ENCODE results near the gene KAT2A. TPM values are rescaled to one million over a fixed set of nuclear protein-coding genes. Genes with fewer than 3 reads are reported as not detected.

KAT2A gene
- total and polyA plus RNA-seq, 9 donors: 27.1 to 77.5 (median 57.9) TPM

GRCh38 chr17:42081516-42082129 lies 39.5 kb downstream of the KAT2A start:
- H3K9me3 ChIP-seq: no peaks in the 10 kb centered on the region
- intact Hi-C loops (cut with DNase I): no loop called here
- no peaks in the 10 kb centered on the region for H3K36me3 ChIP-seq
- H3K27me3 ChIP-seq: no peaks in the 10 kb centered on the region
- TF ChIP-seq EP300 (IDR thresholded peaks at IDR 0.05) (no peak), POLR2A (IDR thresholded peaks at IDR 0.05) (no peak), CTCF (IDR thresholded peaks at IDR 0.05) (no peak)
- H3K4me3 ChIP-seq: no peak overlapping the region
- no peaks in the 10 kb centered on the region for H3K4me1 ChIP-seq (ENCODE audit: insufficient read depth)
- no peak for DNase-seq
- WGBS, 3 donors: 88 to 90% (median 89%) methylated on average over 9 of the region's 9 CpGs
- H3K27ac ChIP-seq: no peak overlapping the region

- WGBS, 3 donors: 72 to 82% (median 81%) methylated on average over 2 of the region's 2 CpGs
- Histone ChIP-seq H3K4me1 (ENCODE audit: insufficient read depth) (no peaks in the 10 kb centered on the region), H3K36me3 (no peaks in the 10 kb centered on the region), H3K27ac (no peak overlapping the region), H3K27me3 (no peaks in the 10 kb centered on the region), H3K4me3 (no peak overlapping the region), H3K9me3 (no peaks in the 10 kb centered on the region)
- no peak for DNase-seq
- intact Hi-C loops (cut with DNase I): no loop called here
- no peak for TF ChIP-seq POLR2A (IDR thresholded peaks at IDR 0.05)
- TF ChIP-seq EP300 (IDR thresholded peaks at IDR 0.05): no peak
- TF ChIP-seq CTCF (IDR thresholded peaks at IDR 0.05): no peak
These were observed 41.6 kb downstream of the KAT2A start for GRCh38 chr17:42079541-42079940.

GRCh38 chr17:42078396-42079043 lies 42.6 kb downstream of the KAT2A start:
- H3K4me3 ChIP-seq: no peak overlapping the region
- H3K4me1 ChIP-seq (ENCODE audit: insufficient read depth): no peaks in the 10 kb centered on the region
- H3K27ac ChIP-seq: no peak overlapping the region
- no peak for TF ChIP-seq CTCF (IDR thresholded peaks at IDR 0.05)
- TF ChIP-seq POLR2A (IDR thresholded peaks at IDR 0.05): no peak
- no peak for TF ChIP-seq EP300 (IDR thresholded peaks at IDR 0.05)
- 63 to 69% (median 66%) methylated on average over 8 of the region's 8 CpGs for WGBS, 3 donors
- intact Hi-C loops (cut with DNase I): no loop called here
- H3K27me3 ChIP-seq: no peaks in the 10 kb centered on the region
- no peaks in the 10 kb centered on the region for H3K9me3 ChIP-seq
- no peaks in the 10 kb centered on the region for H3K36me3 ChIP-seq
- no peak for DNase-seq

- TF ChIP-seq CTCF (IDR thresholded peaks at IDR 0.05): no peak
- TF ChIP-seq EP300 (IDR thresholded peaks at IDR 0.05): no peak
- TF ChIP-seq POLR2A (IDR thresholded peaks at IDR 0.05): no peak
- Histone ChIP-seq H3K9me3 (no peaks in the 10 kb centered on the region), H3K4me3 (no peak overlapping the region), H3K27me3 (no peaks in the 10 kb centered on the region), H3K4me1 (ENCODE audit: insufficient read depth) (no peaks in the 10 kb centered on the region), H3K36me3 (no peaks in the 10 kb centered on the region), H3K27ac (no peak overlapping the region)
- no peak for DNase-seq
- intact Hi-C loops (cut with DNase I): no loop called here
- WGBS, 3 donors: 91 to 95% (median 93%) methylated on average over 5 of the region's 5 CpGs
These were observed 43.4 kb downstream of the KAT2A start for GRCh38 chr17:42077755-42078154.
